ENCODE measurements around the gene BAZ1B.
"Not testable (repeated sequence)": the region's sequence is repeated elsewhere in the genome, so short reads cannot be mapped to it uniquely, and the experiment has no call there.

BAZ1B gene

DNA sequence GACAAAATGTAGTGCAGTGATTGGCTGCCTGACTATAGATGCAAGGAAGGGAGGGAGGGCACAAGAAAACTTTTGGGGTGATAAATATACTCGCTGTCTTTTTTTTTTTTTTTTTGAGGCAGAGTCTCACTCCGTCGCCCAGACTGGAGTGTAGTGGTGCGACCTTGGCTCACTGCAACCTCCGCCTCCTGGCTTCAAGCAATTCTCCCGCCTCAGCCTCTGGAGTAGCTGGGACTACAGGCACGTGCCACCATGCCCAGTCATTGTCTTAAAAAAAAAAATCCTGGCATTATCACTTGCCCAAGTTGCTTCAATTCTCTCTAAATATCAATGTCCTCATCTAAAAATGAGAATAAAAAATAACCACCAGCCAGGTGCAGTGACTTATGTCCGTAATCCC lies 96.1 kb downstream of the BAZ1B start:
- no peak for DNase-seq

DNA sequence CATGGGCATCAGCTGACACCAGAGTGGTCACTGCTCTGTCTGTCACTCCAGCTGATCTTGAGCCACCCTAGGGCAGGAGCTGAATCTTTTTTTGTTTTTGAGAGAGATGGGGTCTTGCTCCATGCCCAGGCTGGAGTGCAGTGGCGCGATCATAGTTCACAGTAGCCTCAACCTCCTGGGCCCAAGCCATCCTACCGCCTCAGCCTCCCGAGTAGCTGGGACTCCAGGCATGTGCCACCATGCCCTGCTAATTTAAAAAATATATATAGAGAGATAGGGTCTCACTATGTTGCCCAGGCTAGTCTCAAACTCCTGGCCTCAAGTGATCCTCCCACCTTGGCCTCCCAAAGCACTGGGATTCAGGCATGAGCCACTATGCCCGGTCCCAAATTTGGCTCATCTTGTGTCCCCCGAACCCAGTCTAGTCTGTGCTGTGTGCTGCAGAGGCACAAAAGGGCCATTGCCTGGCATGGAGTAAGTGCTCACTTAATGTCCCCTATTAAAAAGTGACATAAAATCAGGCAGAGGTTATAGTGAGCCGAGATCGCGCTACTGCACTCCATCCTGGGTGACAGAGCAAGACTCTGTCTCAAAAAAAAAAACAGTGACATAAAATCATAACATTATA lies 96.6 kb downstream of the BAZ1B start:
- no peak for DNase-seq

DNA sequence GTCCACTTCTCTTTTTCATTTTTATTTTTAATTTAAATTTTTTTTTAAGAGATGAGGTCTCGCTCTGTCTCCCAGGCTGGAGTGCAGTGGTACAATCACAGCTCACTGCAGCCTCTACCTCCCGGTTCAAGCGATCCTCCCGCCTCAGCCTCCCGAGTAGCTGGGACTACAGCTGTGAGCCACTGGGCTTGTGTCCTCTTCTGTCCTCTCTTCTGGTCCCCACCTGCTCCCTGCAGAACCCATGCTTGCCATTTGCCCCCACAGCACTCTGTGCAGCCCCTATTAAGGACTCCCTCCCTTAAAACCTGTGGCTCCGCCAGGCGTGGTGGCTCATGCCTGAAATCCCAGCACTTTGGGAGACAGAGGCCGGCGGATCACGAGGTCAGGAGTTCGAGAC lies 97.6 kb downstream of the BAZ1B start:
- DNase-seq = no peak

GRCh38 chr7:73423519-73424488 lies 98.3 kb downstream of the BAZ1B start:
- no peak for DNase-seq

DNA sequence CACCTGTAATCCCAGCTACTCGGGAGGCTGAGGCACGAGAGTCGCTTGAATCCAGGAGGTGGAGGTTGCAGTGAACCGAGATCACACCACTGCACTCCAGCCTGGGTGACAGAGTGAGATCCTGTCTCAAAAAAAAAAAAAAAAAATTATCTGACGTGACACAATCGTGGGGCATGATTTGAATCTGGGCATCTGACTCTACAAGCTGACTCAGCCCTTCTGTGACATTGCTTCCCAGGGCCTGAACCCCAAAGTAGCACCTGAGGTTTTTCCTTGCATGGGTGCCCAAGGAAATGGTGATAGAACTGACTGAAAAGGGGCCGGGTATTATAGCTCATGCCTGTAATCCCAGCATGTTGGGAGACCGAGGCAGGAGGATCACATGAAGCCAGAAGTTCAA lies 101.5 kb downstream of the BAZ1B start:
- DNase-seq = not testable (repeated sequence)

GRCh38 chr7:73420016-73420415 lies 102.1 kb downstream of the BAZ1B start:
- DNase-seq = not testable (repeated sequence)

DNA sequence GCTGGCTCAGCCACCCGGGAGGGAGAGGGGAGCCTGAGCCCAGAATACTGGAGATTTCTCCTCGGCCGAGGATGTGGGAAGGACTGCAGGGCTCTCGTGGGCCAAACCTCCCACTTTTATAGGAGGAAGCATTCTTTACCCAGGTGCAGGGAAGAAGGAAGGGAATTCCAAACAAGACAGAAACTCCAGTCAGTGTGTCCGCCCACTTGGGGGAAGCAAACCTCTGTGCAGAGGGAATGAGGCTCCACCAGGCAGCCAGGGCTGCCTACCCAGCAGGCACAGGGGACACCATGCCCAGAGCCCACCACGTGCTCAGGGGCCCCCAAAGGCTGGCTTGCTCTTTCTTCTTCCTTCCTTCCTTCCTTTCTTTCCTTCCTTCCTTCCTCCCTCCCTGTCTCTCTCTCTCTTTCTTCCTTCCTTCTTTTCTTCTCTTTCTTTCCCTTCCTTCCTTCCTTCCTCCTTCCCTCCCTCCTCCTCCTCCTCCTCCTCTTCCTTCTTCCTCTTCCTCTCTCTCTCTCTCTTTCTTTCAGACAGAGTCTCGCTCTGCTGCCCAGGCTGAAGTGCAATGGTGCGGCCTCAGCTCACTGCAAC lies 103.9 kb downstream of the BAZ1B start:
- DNase-seq = no peak

DNA sequence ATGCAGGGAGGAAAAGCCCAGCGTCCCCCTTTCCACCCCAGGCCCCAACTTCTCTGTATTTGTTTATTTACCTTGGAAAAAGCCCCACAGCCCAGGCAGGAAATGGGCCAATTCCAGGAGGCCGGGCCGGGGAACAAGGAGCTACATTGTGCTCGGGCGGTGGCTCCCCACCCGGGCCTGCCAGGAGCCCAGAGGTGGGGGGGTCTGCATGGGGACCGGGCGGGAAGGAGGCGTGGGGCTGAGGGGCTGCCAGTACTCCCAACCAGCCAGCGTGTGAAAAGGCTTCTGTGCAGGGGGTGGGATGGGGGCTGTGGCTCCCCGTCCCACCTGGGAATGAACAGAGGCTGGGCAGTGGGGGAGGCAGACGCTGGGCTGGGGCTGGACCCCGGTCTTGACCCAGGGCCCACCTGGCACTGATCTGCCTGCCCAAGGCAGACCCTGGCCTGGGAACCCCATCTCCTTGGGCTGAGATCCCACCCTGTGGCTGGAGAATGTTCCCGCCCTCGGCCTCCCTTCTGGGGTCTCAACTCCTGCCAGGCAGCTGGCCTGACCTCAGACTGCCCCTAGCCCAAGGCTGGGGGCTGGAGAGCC lies 111.5 kb downstream of the BAZ1B start:
- not testable (repeated sequence) for DNase-seq

DNA sequence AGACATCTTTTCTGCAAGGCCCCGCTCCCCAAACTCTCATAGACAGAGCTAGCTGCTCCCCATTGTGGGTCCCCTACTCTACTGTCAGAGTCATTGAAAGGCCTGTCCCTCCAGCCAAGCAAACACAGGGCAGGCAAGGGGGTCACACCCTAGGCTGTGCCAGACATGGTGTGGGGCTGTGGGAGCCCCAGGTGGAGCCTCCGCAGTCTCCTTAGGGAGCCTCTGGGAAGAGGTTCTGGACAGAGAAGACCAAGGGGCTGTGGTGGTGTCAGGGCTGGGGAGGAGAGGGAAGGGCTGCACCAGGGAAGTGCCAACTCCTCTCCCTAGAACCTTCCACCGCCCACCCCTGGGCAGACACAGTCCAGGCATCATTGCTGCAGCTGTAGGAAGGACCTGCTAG lies 117.2 kb downstream of the BAZ1B start:
- not testable (repeated sequence) for DNase-seq

DNA sequence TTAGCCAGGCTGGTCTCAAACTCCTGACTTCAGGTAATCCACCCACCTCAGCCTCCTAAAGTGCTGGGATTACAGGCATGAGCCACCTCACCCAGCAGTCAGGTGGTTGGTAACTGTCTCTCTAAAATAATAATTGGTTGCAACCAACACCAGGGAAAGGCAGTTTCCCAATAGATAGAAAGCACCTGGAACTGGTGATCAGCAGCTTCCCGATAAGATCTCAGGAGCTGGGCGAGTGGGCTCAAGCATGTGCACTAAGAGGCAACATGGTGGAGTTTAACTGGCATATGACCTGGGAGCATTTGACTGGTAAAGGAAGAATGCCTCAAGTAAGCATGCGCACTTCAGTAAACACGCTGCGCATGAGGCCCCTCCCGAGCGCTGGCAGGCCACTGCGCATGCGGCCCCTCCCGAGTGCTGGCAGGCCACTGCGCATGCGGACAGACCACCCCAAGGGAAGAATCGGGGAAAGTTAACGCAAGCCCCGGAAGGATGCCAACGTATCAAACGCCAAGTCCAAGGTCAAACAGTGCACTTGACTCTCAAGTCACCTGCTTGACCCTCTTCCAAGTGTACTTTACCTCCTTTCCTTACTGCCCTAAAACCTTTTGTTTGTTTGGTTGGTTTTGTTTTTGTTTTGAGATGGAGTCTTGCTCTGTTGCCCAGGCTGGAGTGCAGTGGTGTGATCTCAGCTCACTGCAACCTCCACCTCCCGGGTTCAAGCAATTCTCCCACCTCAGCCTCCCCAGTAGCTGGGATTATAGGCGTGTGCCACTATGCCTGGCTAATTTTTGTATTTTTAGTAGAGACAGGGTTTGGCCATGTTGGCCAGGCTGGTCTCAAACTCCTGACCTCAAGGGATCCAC lies 122.7 kb downstream of the BAZ1B start:
- peak; percentile 66 for DNase-seq

DNA sequence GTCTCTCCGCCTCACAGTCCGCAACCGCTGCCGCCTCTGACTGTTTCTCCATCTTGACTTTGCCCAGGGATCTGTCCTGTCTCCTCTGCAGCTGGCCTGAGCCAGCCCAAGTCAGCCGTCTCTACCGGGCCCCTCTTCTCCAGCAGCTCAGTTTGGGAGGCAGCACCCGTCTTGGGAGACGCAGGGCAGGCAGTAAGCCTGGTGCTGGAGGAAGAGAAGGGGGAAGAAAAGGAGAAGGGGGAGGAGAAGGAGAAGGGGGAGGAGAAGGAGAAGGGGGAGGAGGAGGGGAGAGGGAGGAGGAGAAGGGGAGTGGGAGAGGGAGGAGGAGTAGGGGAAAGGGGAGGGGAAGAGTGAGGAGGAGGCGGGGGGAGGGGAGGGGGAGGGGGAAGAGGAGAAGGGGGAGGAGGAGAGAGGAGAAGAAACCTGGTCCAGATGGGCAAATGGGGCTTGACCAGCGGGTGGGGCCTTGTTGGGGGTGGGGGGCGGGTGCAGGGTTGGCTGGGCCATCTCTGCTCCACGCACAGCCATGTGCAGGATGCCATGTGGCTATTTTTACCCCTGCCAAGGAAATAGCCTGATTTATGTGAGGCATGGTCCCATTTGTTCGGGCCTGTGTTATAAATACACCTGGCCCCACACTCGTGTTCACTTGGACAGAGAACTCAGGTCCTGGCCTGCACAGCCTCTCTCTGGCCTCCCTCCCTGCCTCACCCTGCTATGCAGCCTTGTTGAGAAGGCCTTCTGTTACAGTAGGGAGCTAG lies 124.4 kb downstream of the BAZ1B start:
- no peak for DNase-seq

- DNase-seq = no peak
Observed at GRCh38 chr7:73395538-73396503, 126.3 kb downstream of the BAZ1B start.

GRCh38 chr7:73394422-73394821 lies 127.7 kb downstream of the BAZ1B start:
- DNase-seq = no peak

- no peak for DNase-seq
Observed at GRCh38 chr7:73391396-73391795, 130.7 kb downstream of the BAZ1B start.
